HFF-Myc (cell line): ENCODE measurements around the gene ASPDH.

Experiments used
- DNase-seq: peaks from one replicate; pipeline ENCODE4 v3.0.0-alpha.2; 2011; ENCODE audit warnings: low read depth; ENCODE audit errors: extremely low read depth
- H3K4me3 ChIP-seq: replicated peaks from 2 replicates; pipeline ENCODE4 v1.5.1; 2011; ENCODE audit warnings: low read depth, mild to moderate bottlenecking, control low read depth, low read length
- TF ChIP-seq, protein P1 (sequence below): IDR thresholded peaks from 2 replicates; pipeline ENCODE4 v1.5.1; 2012; ENCODE audit warnings: mild to moderate bottlenecking, low read depth, low read length, control low read depth; ENCODE audit errors: missing control alignments

ASPDH gene

DNA sequence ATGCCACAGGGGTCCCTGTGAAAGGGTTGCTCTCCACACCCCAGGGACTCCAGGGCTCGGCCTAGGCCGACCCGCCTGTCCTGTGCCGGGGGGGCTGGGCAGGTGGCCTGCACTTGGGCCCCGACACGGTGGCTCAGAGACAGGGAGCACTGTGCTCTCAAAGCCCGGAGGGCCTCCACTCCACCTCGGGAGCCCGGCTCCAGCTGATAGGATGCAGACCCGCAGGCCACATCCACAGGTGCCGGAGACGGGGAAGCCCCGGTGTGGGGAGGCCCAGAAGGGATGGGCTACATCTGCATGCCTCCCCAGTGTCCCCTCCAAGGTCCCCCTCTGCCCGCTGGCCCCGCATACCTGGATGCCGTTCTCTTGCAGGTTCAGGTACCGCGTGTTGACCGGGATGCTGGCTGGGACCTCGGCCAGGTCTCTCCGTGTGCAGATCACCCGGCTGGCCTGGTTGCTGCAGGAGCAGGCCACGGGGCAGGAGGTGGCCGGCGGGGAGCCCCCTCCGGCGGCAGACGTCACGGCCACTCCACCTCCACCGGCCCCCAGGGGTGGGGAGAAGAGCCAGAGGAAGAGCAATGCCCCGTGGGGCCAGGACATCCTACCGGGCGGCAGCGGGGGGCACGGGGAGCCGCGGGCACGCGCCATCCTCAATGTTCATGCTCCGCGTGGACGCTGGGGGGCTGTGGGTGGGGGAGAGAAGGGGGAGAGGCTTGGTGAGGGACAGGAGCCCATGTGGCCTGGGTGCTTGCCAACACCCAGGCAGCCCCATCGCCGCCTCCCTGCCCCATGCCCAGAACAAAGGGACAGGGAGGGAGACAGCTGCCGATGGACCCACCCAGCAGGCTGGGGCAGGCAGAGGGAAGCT, 34.7 kb upstream of the ASPDH start:
- TF ChIP-seq, protein P1, sequence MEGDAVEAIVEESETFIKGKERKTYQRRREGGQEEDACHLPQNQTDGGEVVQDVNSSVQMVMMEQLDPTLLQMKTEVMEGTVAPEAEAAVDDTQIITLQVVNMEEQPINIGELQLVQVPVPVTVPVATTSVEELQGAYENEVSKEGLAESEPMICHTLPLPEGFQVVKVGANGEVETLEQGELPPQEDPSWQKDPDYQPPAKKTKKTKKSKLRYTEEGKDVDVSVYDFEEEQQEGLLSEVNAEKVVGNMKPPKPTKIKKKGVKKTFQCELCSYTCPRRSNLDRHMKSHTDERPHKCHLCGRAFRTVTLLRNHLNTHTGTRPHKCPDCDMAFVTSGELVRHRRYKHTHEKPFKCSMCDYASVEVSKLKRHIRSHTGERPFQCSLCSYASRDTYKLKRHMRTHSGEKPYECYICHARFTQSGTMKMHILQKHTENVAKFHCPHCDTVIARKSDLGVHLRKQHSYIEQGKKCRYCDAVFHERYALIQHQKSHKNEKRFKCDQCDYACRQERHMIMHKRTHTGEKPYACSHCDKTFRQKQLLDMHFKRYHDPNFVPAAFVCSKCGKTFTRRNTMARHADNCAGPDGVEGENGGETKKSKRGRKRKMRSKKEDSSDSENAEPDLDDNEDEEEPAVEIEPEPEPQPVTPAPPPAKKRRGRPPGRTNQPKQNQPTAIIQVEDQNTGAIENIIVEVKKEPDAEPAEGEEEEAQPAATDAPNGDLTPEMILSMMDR, result no peak
- DNase-seq, result no peak
- no peak overlapping the region for H3K4me3 ChIP-seq

DNA sequence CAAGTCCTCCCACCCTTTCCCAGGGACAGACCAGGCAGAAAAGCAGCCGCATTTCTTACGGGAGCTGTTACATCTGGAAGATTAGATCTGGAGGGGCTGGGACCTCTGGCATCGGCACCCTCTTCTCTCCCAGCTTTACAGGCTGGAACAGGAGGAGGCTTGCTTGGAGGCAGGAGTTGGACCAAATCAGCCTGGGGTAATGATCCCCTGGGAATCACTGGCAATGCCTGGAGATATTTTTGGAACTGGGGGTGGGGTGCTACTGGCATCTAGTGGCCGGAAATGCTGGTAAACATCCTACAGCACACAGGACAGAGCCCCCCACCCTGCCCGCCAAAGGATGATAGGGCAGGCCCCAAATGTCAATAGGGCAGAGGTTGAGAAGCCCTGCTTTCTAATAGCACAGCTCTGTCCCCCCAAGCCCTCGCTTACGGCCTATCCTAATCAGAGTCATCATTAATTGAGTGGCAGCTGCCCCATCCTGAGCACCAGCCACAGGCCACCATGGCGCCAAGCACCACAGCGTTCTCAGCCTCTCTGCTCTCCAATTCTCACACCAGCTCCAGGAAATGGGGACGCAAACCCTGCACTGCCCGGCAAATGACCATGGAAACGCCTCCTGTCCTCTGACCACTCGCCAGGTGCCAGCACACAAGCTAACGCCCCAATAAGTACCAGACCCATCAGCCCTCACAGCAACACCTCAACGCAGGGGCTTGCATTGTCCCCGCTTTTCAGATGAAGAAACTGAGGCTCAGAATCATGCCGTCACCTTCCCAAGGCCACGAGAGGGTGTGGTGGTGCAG, 33.9 kb upstream of the ASPDH start:
- TF ChIP-seq, protein P1, result no peak
- H3K4me3 ChIP-seq, result no peak overlapping the region
- DNase-seq, result no peak

DNA sequence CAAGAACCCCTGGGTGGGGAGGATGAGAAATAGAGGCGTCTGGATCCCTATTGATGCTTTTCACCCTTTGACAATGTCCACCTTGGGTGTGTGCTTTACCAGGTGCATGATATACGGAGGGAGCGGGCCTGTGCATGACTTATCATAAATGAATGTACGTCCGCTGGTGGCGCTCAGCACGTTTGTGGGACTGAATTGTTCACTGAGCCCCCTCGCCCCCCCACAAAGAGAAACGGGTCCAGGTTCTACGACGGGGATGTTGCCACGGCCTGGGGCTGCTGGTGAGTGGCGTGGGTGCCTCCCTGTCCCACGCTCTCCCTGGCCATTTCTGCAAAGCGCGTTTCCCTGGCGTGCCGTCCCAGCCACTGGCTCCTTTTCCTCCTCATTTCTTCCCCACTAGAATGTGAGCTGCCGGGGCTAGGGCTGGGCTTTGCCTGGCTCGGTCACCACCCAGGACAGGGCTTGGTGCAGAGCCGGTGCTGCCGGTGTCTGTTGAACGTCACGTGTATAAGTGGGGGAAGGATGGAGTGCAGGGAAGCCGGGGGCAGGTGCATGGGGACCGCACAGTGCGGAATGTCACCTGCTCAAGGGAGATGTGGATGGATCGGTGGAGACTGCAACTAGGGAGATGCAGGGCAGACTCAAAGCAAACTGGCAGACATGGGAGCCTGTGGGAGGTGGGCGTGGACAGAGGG, 33.0 kb upstream of the ASPDH start:
- no peak for DNase-seq
- TF ChIP-seq, protein P1, result no peak
- no peak overlapping the region for H3K4me3 ChIP-seq

DNA sequence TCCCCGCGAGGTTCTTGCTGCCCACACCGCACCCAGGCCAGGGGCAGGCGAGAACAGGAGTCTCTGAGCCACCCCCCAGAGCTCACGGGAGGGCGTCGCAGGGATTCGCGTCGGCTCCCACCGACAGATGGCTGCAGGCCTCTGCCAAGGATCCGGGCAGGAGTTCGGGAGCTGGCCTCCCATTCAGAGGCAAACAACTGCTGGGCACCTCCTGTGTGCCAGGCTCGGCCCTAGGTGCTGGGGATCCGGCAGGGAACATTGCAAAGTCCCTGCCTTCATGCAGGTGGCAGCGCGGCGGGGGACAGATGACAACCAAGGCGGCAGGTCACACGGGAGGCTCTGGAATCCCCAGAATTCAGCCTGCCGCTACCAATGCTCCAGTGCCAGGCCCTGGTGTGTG, 29.2 kb upstream of the ASPDH start:
- TF ChIP-seq, protein P1, result no peak
- no peak for DNase-seq
- H3K4me3 ChIP-seq, result no peak overlapping the region

DNA sequence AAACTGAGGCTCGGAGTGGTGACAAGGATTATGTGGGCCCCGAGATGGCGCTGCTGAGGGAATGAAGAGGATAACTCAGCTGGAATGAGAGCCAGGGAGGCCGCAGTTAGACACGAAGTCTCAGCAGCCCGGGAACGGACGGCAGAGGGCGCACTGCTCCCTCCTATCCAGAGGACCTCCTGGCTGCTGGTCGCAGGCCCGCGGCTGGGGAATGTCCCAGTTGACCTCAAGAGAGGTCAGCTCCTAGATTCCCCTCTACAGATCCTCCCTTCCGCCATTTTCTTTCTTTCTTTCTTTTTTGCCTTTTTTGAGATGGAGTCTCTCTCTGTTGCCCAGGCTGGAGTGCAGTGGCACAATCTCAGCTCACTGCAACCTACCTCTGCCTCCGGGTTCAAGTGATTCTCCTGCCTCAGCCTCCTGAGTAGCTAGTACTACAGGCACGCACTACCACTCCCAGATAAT, 24.1 kb upstream of the ASPDH start:
- TF ChIP-seq, protein P1, result peak; percentile 92
- peak; percentile 42 for DNase-seq
- H3K4me3 ChIP-seq, result no peak overlapping the region

DNA sequence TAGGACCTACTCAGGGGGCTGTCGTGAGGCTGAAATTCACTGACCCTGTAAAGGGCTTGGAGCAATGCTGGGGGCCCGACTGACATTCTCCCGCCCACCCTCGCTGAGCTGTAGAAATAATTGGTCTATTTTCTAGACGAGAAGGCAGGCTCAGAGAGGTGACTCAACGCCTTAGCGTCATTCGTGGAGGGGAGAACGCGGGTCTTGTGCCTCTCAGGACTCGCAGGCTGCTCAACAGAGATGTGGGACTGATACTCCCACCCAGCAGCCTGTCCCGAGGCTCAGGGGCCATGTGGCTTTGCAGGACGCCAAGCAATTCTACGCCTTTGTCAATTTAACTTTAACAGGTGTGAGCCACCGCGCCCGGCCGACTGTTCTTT, 23.6 kb upstream of the ASPDH start:
- H3K4me3 ChIP-seq, result no peak overlapping the region

More for the DNA sequence above, 23.6 kb upstream of the ASPDH start:
- TF ChIP-seq, protein P1, result no peak
- no peak for DNase-seq
